K562 (cell line): ENCODE results near the gene SLC25A21. TPM values are rescaled to one million over a fixed set of nuclear protein-coding genes. Genes with fewer than 3 reads are reported as not detected.

Source experiments
- ATAC-seq: fragments of 200-7000 bp; cut with Tn5 transposase; 3 replicates; pipeline ENCODE4 v1.9.1; 2020; ENCODE audit warnings: moderate library complexity
- BruUV-seq: library from RNA; stranded (reverse); fragments of 400-500 nt; replicated peaks from 2 replicates; lab custom pipeline; 2021; lab: Mats Ljungman, UMichigan
- CTCF ChIA-PET: fragments of 300-600 bp; formaldehyde crosslinking; extraction: SDS; loops from one replicate; lab custom pipeline; 2021; ENCODE audit warnings: low intra/inter-chr PET ratio; lab: Yijun Ruan, JAX
- POLR2A ChIA-PET: fragments of 300-600, 350-650 bp; sonication (Branson Sonifier 250); formaldehyde crosslinking; extraction: SDS; loops from one replicate; lab custom pipeline; 2021; ENCODE audit warnings: antibody characterized with exemption, inconsistent platforms; lab: Yijun Ruan, JAX
- DNase-seq, 4 experiments: peaks; one replicate each; pipeline versions ENCODE4 v3.0.0 to v3.0.0-alpha.2; 2011 to 2018; ENCODE audit warnings: low spot score in 3 of 4, mixed read lengths in 3 of 4; ENCODE audit errors: extremely low read depth in 1 of 4
- FAIRE-seq: peaks from 2 replicates; lab custom pipeline; 2011; peaks lifted over from hg19 to GRCh38; lab: Jason Lieb, UNC
- H2AFZ ChIP-seq: 2 replicates; pipeline ENCODE4 v1.6.0; 2011; ENCODE audit warnings: low read depth, low read length, control low read depth, inconsistent platforms
- H3K27ac ChIP-seq: fragments of 200-600 bp; 3 replicates; pipeline ENCODE4 v1.8.0; 2011; ENCODE audit warnings: low read depth, mild to moderate bottlenecking, control low read depth, inconsistent platforms, low read length, moderate library complexity, mixed read lengths; ENCODE audit errors: extremely low read depth
- H3K27me3 ChIP-seq, 2 experiments: fragments of 300-600 bp in 1 of 2; 2 replicates in 1 of 2; 3 replicates in 1 of 2; pipeline versions ENCODE4 v1.6.0 to v1.8.0; 2011; ENCODE audit warnings: inconsistent platforms in 2 of 2, low read length in 2 of 2, mild to moderate bottlenecking in 1 of 2, mixed read lengths in 1 of 2, moderate library complexity in 1 of 2; ENCODE audit not compliant: control insufficient read depth in 2 of 2, insufficient read depth in 2 of 2
- H3K36me3 ChIP-seq: fragments of 300-600 bp; 3 replicates; pipeline ENCODE4 v1.8.0; 2011; ENCODE audit warnings: mild to moderate bottlenecking, low read length, inconsistent platforms; ENCODE audit not compliant: control insufficient read depth, insufficient read depth
- H3K4me1 ChIP-seq, 2 experiments: fragments of 200-600 bp in 1 of 2; replicated peaks in 1 of 2; 2 replicates in 1 of 2; 3 replicates in 1 of 2; pipeline versions ENCODE4 v1.5.1 to v1.8.0; 2011; ENCODE audit warnings: inconsistent platforms in 2 of 2, low read length in 2 of 2, mild to moderate bottlenecking in 1 of 2, mixed read lengths in 1 of 2, moderate library complexity in 1 of 2; ENCODE audit not compliant: control insufficient read depth in 2 of 2, insufficient read depth in 2 of 2
- H3K4me2 ChIP-seq: 2 replicates; pipeline ENCODE4 v1.6.1; 2011; ENCODE audit warnings: low read length, control low read depth, inconsistent platforms, mixed read lengths; ENCODE audit not compliant: insufficient read depth
- H3K4me3 ChIP-seq: fragments of 200-600 bp; sonication (generic), shearing (Covaris generic); 2 replicates; pipeline ENCODE4 v1.5.1; 2016; ENCODE audit warnings: control low read depth, inconsistent platforms
- H3K79me2 ChIP-seq: fragments of 200-600 bp; 3 replicates; pipeline ENCODE4 v1.8.0; 2011; ENCODE audit warnings: low read length, inconsistent platforms; ENCODE audit not compliant: control insufficient read depth, insufficient read depth
- H3K9ac ChIP-seq, 2 experiments: 2 replicates each; pipeline versions ENCODE4 v1.6.0 to v1.6.1; 2011; ENCODE audit warnings: low read depth in 2 of 2, low read length in 2 of 2, control low read depth in 1 of 2, inconsistent platforms in 1 of 2, mild to moderate bottlenecking in 1 of 2, mixed read lengths in 1 of 2; ENCODE audit not compliant: insufficient read depth in 1 of 2
- H3K9me1 ChIP-seq: one replicate; pipeline ENCODE4 v1.6.0; 2011; ENCODE audit warnings: inconsistent platforms, mild to moderate bottlenecking, low read length, moderate library complexity; ENCODE audit not compliant: control insufficient read depth, insufficient read depth
- H3K9me3 ChIP-seq: replicated peaks from 2 replicates; pipeline ENCODE4 v1.5.1; 2011; ENCODE audit warnings: low read depth, low read length, inconsistent platforms; ENCODE audit not compliant: control insufficient read depth, insufficient read depth
- H4K20me1 ChIP-seq: replicated peaks from 2 replicates; pipeline ENCODE4 v1.6.1; 2011; ENCODE audit warnings: low read length, inconsistent platforms, mixed read lengths; ENCODE audit not compliant: control insufficient read depth, insufficient read depth
- BRD9 ChIP-seq: fragments of 450-650 bp; IDR thresholded peaks from 2 replicates; pipeline ENCODE4 v1.6.1; 2018; ENCODE audit warnings: low read depth; ENCODE audit not compliant: partially characterized antibody
- CHD4 ChIP-seq: fragments of 200-600 bp; sonication (generic); IDR thresholded peaks from 3 replicates; pipeline ENCODE4 v1.6.1; 2012; ENCODE audit warnings: low read depth, mild to moderate bottlenecking, mixed read lengths, low read length, inconsistent platforms; ENCODE audit not compliant: insufficient read depth, insufficient replicate concordance, poor library complexity, severe bottlenecking
- ETV5 ChIP-seq: sonication (generic); formaldehyde crosslinking; IDR thresholded peaks from 2 replicates; pipeline ENCODE4 v1.4.0; 2020; ENCODE audit warnings: low read depth, mild to moderate bottlenecking, missing genetic modification reagents
- FOXA3 ChIP-seq, 2 experiments: fragments of 450-650 bp in 1 of 2; sonication (generic) in 1 of 2; formaldehyde crosslinking; IDR thresholded peaks in 1 of 2; conservative IDR thresholded peaks in 1 of 2; 2 replicates each; pipeline versions ENCODE4 v1.4.0 to v1.8.0; 2020 to 2022; ENCODE audit warnings: mild to moderate bottlenecking in 2 of 2, missing genetic modification reagents in 1 of 2
- HMG20B ChIP-seq: fragments of 250-450 bp; sonication (Bioruptor Pico); IDR thresholded peaks from 2 replicates; pipeline ENCODE4 v1.5.0; 2021; ENCODE audit warnings: mild to moderate bottlenecking
- ILF3 ChIP-seq: fragments of 450-650 bp; IDR thresholded peaks from 2 replicates; pipeline ENCODE4 v1.6.1; 2018; ENCODE audit warnings: antibody characterized with exemption, mild to moderate bottlenecking, moderate library complexity, borderline replicate concordance
- MECOM ChIP-seq: fragments of 250-450 bp; sonication (Bioruptor Pico); IDR thresholded peaks from 2 replicates; pipeline ENCODE4 v1.8.0; 2022; ENCODE audit warnings: inconsistent platforms
- NFRKB ChIP-seq: fragments of 450-650 bp; IDR thresholded peaks from 2 replicates; pipeline ENCODE4 v1.6.1; 2016; ENCODE audit warnings: low read depth
- NR2C1 ChIP-seq, 2 experiments: fragments of 450-650 bp; IDR thresholded peaks; 2 replicates each; pipeline ENCODE4 v1.6.1; 2017; ENCODE audit warnings: mild to moderate bottlenecking in 2 of 2, antibody characterized with exemption in 1 of 2, inconsistent platforms in 1 of 2, missing compliant biosample characterization in 1 of 2, missing genetic modification characterization in 1 of 2
- POLR2B ChIP-seq: fragments of 450-650 bp; IDR thresholded peaks from 2 replicates; pipeline ENCODE4 v1.6.1; 2018; ENCODE audit warnings: low read depth; ENCODE audit not compliant: partially characterized antibody
- RBM17 ChIP-seq: fragments of 200-400 bp; formaldehyde crosslinking; IDR thresholded peaks from 2 replicates; pipeline ENCODE4 v1.6.1; 2017; ENCODE audit warnings: low read depth, mild to moderate bottlenecking, low read length, borderline replicate concordance
- RBM34 ChIP-seq: fragments of 200-400 bp; formaldehyde crosslinking; IDR thresholded peaks from 2 replicates; pipeline ENCODE4 v1.6.1; 2018; ENCODE audit warnings: low read length, borderline replicate concordance; ENCODE audit not compliant: insufficient read depth
- TBL1XR1 ChIP-seq, 2 experiments: IDR thresholded peaks; 2 replicates each; pipeline ENCODE4 v1.6.1; 2012; ENCODE audit warnings: improper control_type of control experiment in 2 of 2, low read length in 2 of 2, mild to moderate bottlenecking in 1 of 2
- ZFX ChIP-seq: sonication (generic); formaldehyde crosslinking; IDR thresholded peaks from 2 replicates; pipeline ENCODE4 v1.8.0; 2022; ENCODE audit warnings: mild to moderate bottlenecking, missing genetic modification reagents, moderate library complexity
- ZNF75A ChIP-seq: fragments of 450-650 bp; formaldehyde crosslinking; IDR thresholded peaks from 2 replicates; pipeline ENCODE4 v1.4.0; 2020; ENCODE audit warnings: mild to moderate bottlenecking
- WGBS: fragments of 100-300 bp; shearing (Covaris generic); methylation state at CpG from one replicate; pipeline ENCODE4 v1.1.6; 2016; ENCODE audit warnings: low coverage, mixed read lengths; ENCODE audit not compliant: insufficient coverage; ENCODE audit errors: missing lambda C conversion rate; 5-methylcytosine and 5-hydroxymethylcytosine counted together
- in situ Hi-C: fragments of 300-500 bp; cut with MboI; formaldehyde crosslinking; loops from 4 replicates; pipeline ENCODE4 v1.15.0; 2018; ENCODE audit warnings: inconsistent platforms, mixed read lengths
- intact Hi-C: fragments of 100-400 bp; cut with micrococcal nuclease; formaldehyde crosslinking; loops from 2 replicates; pipeline ENCODE4 v1.14.2; 2022
- polyA plus RNA-seq, 8 experiments: library from polyadenylated mRNA; depleted of rRNA in 4 of 8; stranded (reverse) in 5 of 8; unstranded in 3 of 8; fragments of >200 nt; fragmentation: Nextera tagmentation in 2 of 8; fragmentation: Illumina TruSeq in 1 of 8; extraction: Ambion mirVana in 2 of 8; extraction: Trizol in 1 of 8; gene quantifications; 2 replicates each; pipeline versions ENCODE4 v1.2.1 to v1.2.3, GENCODE V29; 2011 to 2014; ENCODE audit warnings: inconsistent platforms in 1 of 8, missing spikeins in 1 of 8
- total RNA-seq, 7 experiments: library from RNA; depleted of rRNA in 6 of 7; stranded (reverse); fragments of >200 nt in 6 of 7; fragmentation: Illumina TruSeq in 2 of 7; extraction: Trizol in 2 of 7; gene quantifications; 2 replicates each; pipeline versions ENCODE4 v1.2.1 to v1.2.3, GENCODE V29; 2011 to 2021; ENCODE audit warnings: low replicate concordance in 1 of 7
- TF ChIP-seq, protein P1 (sequence below), 2 experiments: fragments of 250-450 bp in 1 of 2; fragments of 450-650 bp in 1 of 2; sonication (Bioruptor Pico) in 1 of 2; IDR thresholded peaks; 2 replicates each; pipeline versions ENCODE4 v1.6.1 to v1.8.0; 2016 to 2021; ENCODE audit warnings: mild to moderate bottlenecking in 2 of 2, moderate library complexity in 2 of 2, missing compliant biosample characterization in 1 of 2, missing genetic modification characterization in 1 of 2
- TF ChIP-seq, protein P2 (sequence below), 2 experiments: fragments of 450-650 bp in 1 of 2; IDR thresholded peaks; 2 replicates each; pipeline ENCODE4 v1.6.1; 2011 to 2017; ENCODE audit warnings: low read depth in 2 of 2, antibody characterized with exemption in 1 of 2, borderline replicate concordance in 1 of 2, low read length in 1 of 2, mild to moderate bottlenecking in 1 of 2, mixed read lengths in 1 of 2; ENCODE audit not compliant: control insufficient read depth in 1 of 2

SLC25A21 gene
- total and polyA plus RNA-seq, 9 of the 15 experiments (the other 6 are each of a cell fraction or from before 2014, with no cell fraction given): 15.2 to 46.7 (median 28.7) TPM

DNA sequence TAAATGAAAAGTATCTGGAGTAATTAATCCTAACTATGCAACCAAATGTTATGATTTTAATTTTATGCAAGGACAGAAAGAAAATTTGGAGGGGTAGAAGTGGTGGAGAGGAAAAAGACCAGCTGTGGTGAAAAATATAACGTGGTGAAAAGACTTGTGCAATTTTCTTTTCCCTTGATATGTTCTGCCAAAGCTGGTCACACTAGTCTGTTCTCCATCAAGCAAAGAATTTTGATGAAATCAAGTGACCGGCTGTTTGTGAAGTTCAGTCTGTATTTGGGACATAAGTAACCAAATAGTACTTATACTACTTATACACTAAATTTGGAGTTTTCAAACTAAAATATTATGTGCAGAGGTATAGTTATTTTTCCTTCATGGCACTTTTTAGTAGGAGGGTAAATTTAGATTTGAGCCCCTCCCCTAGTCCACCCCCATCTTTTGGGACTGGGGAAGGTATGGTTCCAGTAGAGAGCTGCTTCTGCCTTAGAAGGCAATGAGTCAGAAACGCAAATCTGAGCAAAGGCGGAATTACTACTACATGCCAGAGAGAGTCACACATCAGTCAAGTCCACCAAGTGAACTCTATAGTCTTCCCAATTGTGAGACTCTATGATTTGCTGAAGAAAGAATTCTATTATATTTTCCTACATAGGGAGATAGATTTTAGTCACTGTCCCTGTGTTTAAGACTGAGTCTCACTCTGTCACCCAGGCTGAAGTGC lies 229.7 kb downstream of the SLC25A21 start:
- ChIA-PET CTCF (interaction anchor here (0.7 to 1.6 kb wide), 2 partner anchors 169 to 208 kb away, joined by 3 to 4 read pairs; no protein-coding TSS in a partner anchor), POLR2A (interaction anchor here (0.6 to 1.1 kb wide), 4 partner anchors 12 to 203 kb away, joined by 3 read pairs; no protein-coding TSS in a partner anchor)
- no peaks in the 10 kb centered on the region for H3K9me3 ChIP-seq
- no peaks in the 10 kb centered on the region for H3K27me3 ChIP-seq
- H4K20me1 ChIP-seq: no peaks in the 10 kb centered on the region
- H3K4me3 ChIP-seq: no peak overlapping the region
- ATAC-seq (peak; percentile 55; the same call in 2 of the 3 replicates), FAIRE-seq (no peak), DNase-seq (peak in 1 of 4 experiments; percentile 6)
- H2AFZ ChIP-seq: no peak overlapping the region
- no peaks in the 10 kb centered on the region for H3K9me1 ChIP-seq
- no peak overlapping the region for H3K4me2 ChIP-seq
- no peak overlapping the region for H3K9ac ChIP-seq
- no peaks in the 10 kb centered on the region for H3K4me1 ChIP-seq
- in situ Hi-C loops (no loop called here), intact Hi-C loops (loop anchor here (1.0 to 10.0 kb wide), 4 partner anchors 170 to 388 kb away; no protein-coding TSS in a partner anchor)
- BruUV-seq: no TSS peak
- H3K79me2 ChIP-seq: no peaks in the 10 kb centered on the region
- H3K27ac ChIP-seq: no peak overlapping the region
- no peaks in the 10 kb centered on the region; the same call in 2 of the 3 replicates for H3K36me3 ChIP-seq
- WGBS: 65% methylated on average over 3 of the region's 4 CpGs
- TF ChIP-seq ILF3 (no peak), RBM17 (no peak), TBL1XR1 (IDR thresholded peaks at IDR 0.05; ENCODE audit: low read length in 2 of 2) (no peak), HMG20B (CRISPR knock-in tag) (no peak), NR2C1 (IDR thresholded peaks at IDR 0.05) (no peak), NR2C1 (tag; IDR thresholded peaks at IDR 0.05) (no peak), BRD9 (no peak), RBM34 (no peak), POLR2B (no peak), ZNF75A (CRISPR knock-in tag) (no peak), ETV5 (CRISPR knock-in tag) (no peak), FOXA3 (CRISPR knock-in tag; conservative IDR thresholded peaks at IDR 0.05 in 1 of 2, IDR thresholded peaks at IDR 0.05 in 1 of 2) (no peak), NFRKB (no peak), MECOM (CRISPR knock-in tag) (no peak), ZFX (CRISPR knock-in tag) (no peak), CHD4 (no peak)
- TF ChIP-seq, protein P1, sequence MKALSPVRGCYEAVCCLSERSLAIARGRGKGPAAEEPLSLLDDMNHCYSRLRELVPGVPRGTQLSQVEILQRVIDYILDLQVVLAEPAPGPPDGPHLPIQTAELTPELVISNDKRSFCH (CRISPR knock-in tag; IDR thresholded peaks at IDR 0.05): no peak
- TF ChIP-seq, protein P1 (tag; IDR thresholded peaks at IDR 0.05): no peak
- TF ChIP-seq, protein P2, sequence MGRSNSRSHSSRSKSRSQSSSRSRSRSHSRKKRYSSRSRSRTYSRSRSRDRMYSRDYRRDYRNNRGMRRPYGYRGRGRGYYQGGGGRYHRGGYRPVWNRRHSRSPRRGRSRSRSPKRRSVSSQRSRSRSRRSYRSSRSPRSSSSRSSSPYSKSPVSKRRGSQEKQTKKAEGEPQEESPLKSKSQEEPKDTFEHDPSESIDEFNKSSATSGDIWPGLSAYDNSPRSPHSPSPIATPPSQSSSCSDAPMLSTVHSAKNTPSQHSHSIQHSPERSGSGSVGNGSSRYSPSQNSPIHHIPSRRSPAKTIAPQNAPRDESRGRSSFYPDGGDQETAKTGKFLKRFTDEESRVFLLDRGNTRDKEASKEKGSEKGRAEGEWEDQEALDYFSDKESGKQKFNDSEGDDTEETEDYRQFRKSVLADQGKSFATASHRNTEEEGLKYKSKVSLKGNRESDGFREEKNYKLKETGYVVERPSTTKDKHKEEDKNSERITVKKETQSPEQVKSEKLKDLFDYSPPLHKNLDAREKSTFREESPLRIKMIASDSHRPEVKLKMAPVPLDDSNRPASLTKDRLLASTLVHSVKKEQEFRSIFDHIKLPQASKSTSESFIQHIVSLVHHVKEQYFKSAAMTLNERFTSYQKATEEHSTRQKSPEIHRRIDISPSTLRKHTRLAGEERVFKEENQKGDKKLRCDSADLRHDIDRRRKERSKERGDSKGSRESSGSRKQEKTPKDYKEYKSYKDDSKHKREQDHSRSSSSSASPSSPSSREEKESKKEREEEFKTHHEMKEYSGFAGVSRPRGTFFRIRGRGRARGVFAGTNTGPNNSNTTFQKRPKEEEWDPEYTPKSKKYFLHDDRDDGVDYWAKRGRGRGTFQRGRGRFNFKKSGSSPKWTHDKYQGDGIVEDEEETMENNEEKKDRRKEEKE (IDR thresholded peaks at IDR 0.05; ENCODE audit: borderline replicate concordance in 1 of 2, control insufficient read depth in 1 of 2, low read depth in 2 of 2, low read length in 1 of 2): no peak
